HEK293 (cell line): ENCODE measurements around the gene PPM1L.

Source experiments
- CTCF ChIA-PET: fragments of 350-600 bp; formaldehyde crosslinking; extraction: SDS; loops from one replicate; lab custom pipeline; 2021; ENCODE audit warnings: antibody characterized with exemption; lab: Yijun Ruan, JAX
- POLR2A ChIA-PET: fragments of 300-600 bp; formaldehyde crosslinking; extraction: SDS; loops from one replicate; lab custom pipeline; 2020; ENCODE audit warnings: antibody characterized with exemption, inconsistent platforms; lab: Yijun Ruan, JAX
- H3K27ac ChIP-seq: fragments of 200-500 bp; sonication (Bioruptor generic); 2 replicates; pipeline ENCODE4 v1.5.1; 2014; ENCODE audit warnings: low read depth, low read length, control low read depth, inconsistent platforms; ENCODE audit errors: extremely low read depth
- H3K36me3 ChIP-seq, 2 experiments: fragments of 200-500 bp in 1 of 2; sonication (Bioruptor generic) in 1 of 2; 1 replicate in 1 of 2; 2 replicates in 1 of 2; pipeline ENCODE4 v1.5.1; 2014 to 2017; ENCODE audit warnings: inconsistent platforms in 2 of 2, low read length in 2 of 2; ENCODE audit not compliant: control insufficient read depth in 2 of 2, insufficient read depth in 1 of 2
- H3K4me1 ChIP-seq: fragments of 200-500 bp; sonication (Bioruptor generic); 2 replicates; pipeline ENCODE4 v1.5.1; 2014; ENCODE audit warnings: mild to moderate bottlenecking, low read length, inconsistent platforms; ENCODE audit not compliant: control insufficient read depth, insufficient read depth
- H3K4me3 ChIP-seq: 2 replicates; pipeline ENCODE4 v1.5.1; 2011; ENCODE audit warnings: low read depth, mild to moderate bottlenecking, control low read depth, low read length, moderate library complexity
- H3K9me3 ChIP-seq: fragments of 200-500 bp; sonication (Bioruptor generic); 2 replicates; pipeline ENCODE4 v1.5.1; 2014; ENCODE audit warnings: low read depth, low read length, inconsistent platforms; ENCODE audit not compliant: control insufficient read depth, insufficient read depth
- BCL6B ChIP-seq: fragments of 450-650 bp; formaldehyde crosslinking; IDR thresholded peaks from 2 replicates; pipeline ENCODE4 v1.5.1; 2017; ENCODE audit warnings: missing biosample characterization, missing genetic modification characterization
- HOXA7 ChIP-seq: sonication (generic); formaldehyde crosslinking; IDR thresholded peaks from 2 replicates; pipeline ENCODE4 v1.8.1; 2022; ENCODE audit warnings: missing genetic modification reagents, borderline replicate concordance
- MEIS1 ChIP-seq: sonication (generic); formaldehyde crosslinking; IDR thresholded peaks from 2 replicates; pipeline ENCODE4 v1.8.1; 2022; ENCODE audit warnings: missing genetic modification reagents, mild to moderate bottlenecking, borderline replicate concordance
- PATZ1 ChIP-seq: fragments of 450-650 bp; formaldehyde crosslinking; IDR thresholded peaks from 2 replicates; pipeline ENCODE4 v1.5.1; 2016; ENCODE audit warnings: missing biosample characterization, missing genetic modification characterization
- YY1 ChIP-seq: fragments of 450-650 bp; formaldehyde crosslinking; IDR thresholded peaks from 2 replicates; pipeline ENCODE4 v1.5.1; 2018; ENCODE audit warnings: missing biosample characterization, missing genetic modification characterization
- ZBTB20 ChIP-seq: fragments of 450-650 bp; formaldehyde crosslinking; IDR thresholded peaks from 2 replicates; pipeline ENCODE4 v1.5.1; 2016; ENCODE audit warnings: missing biosample characterization, missing genetic modification characterization
- ZBTB49 ChIP-seq: fragments of 450-650 bp; formaldehyde crosslinking; IDR thresholded peaks from 2 replicates; pipeline ENCODE4 v1.5.1; 2016; ENCODE audit warnings: missing biosample characterization, missing genetic modification characterization, low read depth
- ZIC2 ChIP-seq: fragments of 450-650 bp; formaldehyde crosslinking; IDR thresholded peaks from 2 replicates; pipeline ENCODE4 v1.5.1; 2016; ENCODE audit warnings: missing biosample characterization, missing genetic modification characterization
- ZNF302 ChIP-seq: fragments of 450-650 bp; formaldehyde crosslinking; IDR thresholded peaks from 2 replicates; pipeline ENCODE4 v1.5.1; 2016; ENCODE audit warnings: missing biosample characterization, missing genetic modification characterization, low read depth
- ZNF433 ChIP-seq: fragments of 450-650 bp; formaldehyde crosslinking; IDR thresholded peaks from 2 replicates; pipeline ENCODE4 v1.5.1; 2016; ENCODE audit warnings: missing biosample characterization, missing genetic modification characterization, low read depth
- ZNF571 ChIP-seq: fragments of 450-650 bp; formaldehyde crosslinking; IDR thresholded peaks from 2 replicates; pipeline ENCODE4 v1.5.0; 2017; ENCODE audit warnings: missing biosample characterization, missing genetic modification characterization
- ZNF600 ChIP-seq: fragments of 450-650 bp; formaldehyde crosslinking; IDR thresholded peaks from 2 replicates; pipeline ENCODE4 v1.5.1; 2016; ENCODE audit warnings: missing biosample characterization, missing genetic modification characterization
- ZNF610 ChIP-seq: fragments of 450-650 bp; formaldehyde crosslinking; IDR thresholded peaks from 2 replicates; pipeline ENCODE4 v1.5.1; 2016; ENCODE audit warnings: missing biosample characterization, missing genetic modification characterization, borderline replicate concordance
- ZNF629 ChIP-seq: fragments of 450-650 bp; formaldehyde crosslinking; IDR thresholded peaks from 2 replicates; pipeline ENCODE4 v1.5.1; 2017; ENCODE audit warnings: missing biosample characterization, missing genetic modification characterization
- ZNF639 ChIP-seq: fragments of 450-650 bp; formaldehyde crosslinking; IDR thresholded peaks from 2 replicates; pipeline ENCODE4 v1.5.1; 2016; ENCODE audit warnings: missing biosample characterization, missing genetic modification characterization
- ZNF664 ChIP-seq: fragments of 450-650 bp; formaldehyde crosslinking; IDR thresholded peaks from 2 replicates; pipeline ENCODE4 v1.5.1; 2016; ENCODE audit warnings: missing biosample characterization, missing genetic modification characterization
- ZNF777 ChIP-seq: fragments of 450-650 bp; formaldehyde crosslinking; IDR thresholded peaks from 2 replicates; pipeline ENCODE4 v1.5.1; 2017; ENCODE audit warnings: missing biosample characterization, missing genetic modification characterization, borderline replicate concordance
- ZSCAN4 ChIP-seq: fragments of 450-650 bp; formaldehyde crosslinking; IDR thresholded peaks from 2 replicates; pipeline ENCODE4 v1.5.1; 2017; ENCODE audit warnings: missing biosample characterization, missing genetic modification characterization
- TF ChIP-seq, protein P1 (sequence below): fragments of 450-650 bp; formaldehyde crosslinking; IDR thresholded peaks from 2 replicates; pipeline ENCODE4 v1.5.1; 2017; ENCODE audit warnings: missing biosample characterization, missing genetic modification characterization

Gene PPM1L

DNA sequence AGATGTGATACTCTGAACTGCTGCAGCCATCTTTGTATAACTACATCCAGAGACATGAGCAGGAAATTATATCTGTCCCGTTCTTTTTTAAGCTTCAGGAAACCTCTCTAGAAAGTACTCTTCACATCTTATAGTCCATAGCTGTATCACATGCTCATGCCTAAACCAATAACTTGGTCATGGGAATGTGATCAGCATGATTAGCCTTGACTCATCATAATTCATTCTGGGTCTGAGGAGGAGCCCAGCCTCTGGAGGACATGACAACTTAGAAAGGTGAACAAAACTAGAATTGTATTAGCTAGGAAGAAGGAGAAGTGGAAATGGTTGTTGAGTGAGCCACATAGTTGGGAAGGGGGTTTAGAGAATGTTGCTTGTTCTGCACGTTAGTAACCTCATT lies 12.9 kb downstream of the PPM1L start:
- TF ChIP-seq HOXA7 (CRISPR knock-in tag) (no peak), ZNF610 (tag by site-specific recombination) (no peak), ZNF639 (tag by site-specific recombination) (no peak), ZNF433 (tag by site-specific recombination) (no peak), YY1 (tag by site-specific recombination) (no peak), ZNF629 (tag by site-specific recombination) (no peak), ZSCAN4 (tag by site-specific recombination) (no peak), ZIC2 (no peak), ZNF664 (no peak), ZNF777 (no peak), ZNF302 (tag by site-specific recombination) (no peak), MEIS1 (no peak), PATZ1 (tag by site-specific recombination) (no peak), ZBTB49 (tag by site-specific recombination) (no peak), BCL6B (tag by site-specific recombination) (no peak), ZNF600 (tag by site-specific recombination) (no peak), ZBTB20 (tag by site-specific recombination) (no peak), ZNF571 (tag by site-specific recombination) (no peak)
- TF ChIP-seq, protein P1, sequence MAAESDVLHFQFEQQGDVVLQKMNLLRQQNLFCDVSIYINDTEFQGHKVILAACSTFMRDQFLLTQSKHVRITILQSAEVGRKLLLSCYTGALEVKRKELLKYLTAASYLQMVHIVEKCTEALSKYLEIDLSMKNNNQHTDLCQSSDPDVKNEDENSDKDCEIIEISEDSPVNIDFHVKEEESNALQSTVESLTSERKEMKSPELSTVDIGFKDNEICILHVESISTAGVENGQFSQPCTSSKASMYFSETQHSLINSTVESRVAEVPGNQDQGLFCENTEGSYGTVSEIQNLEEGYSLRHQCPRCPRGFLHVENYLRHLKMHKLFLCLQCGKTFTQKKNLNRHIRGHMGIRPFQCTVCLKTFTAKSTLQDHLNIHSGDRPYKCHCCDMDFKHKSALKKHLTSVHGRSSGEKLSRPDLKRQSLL: no peak
- Histone ChIP-seq H3K36me3 (no peaks in the 10 kb centered on the region), H3K4me1 (peaks cover 6% of the 10 kb centered on the region; the same call in 1 of the 2 replicates), H3K27ac (no peak overlapping the region), H3K9me3 (no peaks in the 10 kb centered on the region), H3K4me3 (no peak overlapping the region)
- POLR2A ChIA-PET: interaction anchor here (1.5 kb wide), 1 partner anchor 13 kb away, joined by 3 read pairs; the partner anchor contains the start of gene PPM1L
- CTCF ChIA-PET: no interaction called here
